K562 (cell line): ENCODE results near the gene ACTN4. TPM values are rescaled to one million over a fixed set of nuclear protein-coding genes. Genes with fewer than 3 reads are reported as not detected.

ENCODE experiments used
- ATAC-seq: fragments of 200-7000 bp; cut with Tn5 transposase; 3 replicates; pipeline ENCODE4 v1.9.1; 2020; ENCODE audit warnings: moderate library complexity
- BruUV-seq: library from RNA; stranded (reverse); fragments of 400-500 nt; replicated peaks from 2 replicates; lab custom pipeline; 2021; lab: Mats Ljungman, UMichigan
- CTCF ChIA-PET: fragments of 300-600 bp; formaldehyde crosslinking; extraction: SDS; loops from one replicate; lab custom pipeline; 2021; ENCODE audit warnings: low intra/inter-chr PET ratio; lab: Yijun Ruan, JAX
- POLR2A ChIA-PET: fragments of 300-600, 350-650 bp; sonication (Branson Sonifier 250); formaldehyde crosslinking; extraction: SDS; loops from one replicate; lab custom pipeline; 2021; ENCODE audit warnings: antibody characterized with exemption, inconsistent platforms; lab: Yijun Ruan, JAX
- DNase-seq, 4 experiments: peaks; one replicate each; pipeline versions ENCODE4 v3.0.0 to v3.0.0-alpha.2; 2011 to 2018; ENCODE audit warnings: low spot score in 3 of 4, mixed read lengths in 3 of 4; ENCODE audit errors: extremely low read depth in 1 of 4
- FAIRE-seq: peaks from 2 replicates; lab custom pipeline; 2011; peaks lifted over from hg19 to GRCh38; lab: Jason Lieb, UNC
- H2AFZ ChIP-seq: 2 replicates; pipeline ENCODE4 v1.6.0; 2011; ENCODE audit warnings: low read depth, low read length, control low read depth, inconsistent platforms
- H3K27ac ChIP-seq: fragments of 200-600 bp; 3 replicates; pipeline ENCODE4 v1.8.0; 2011; ENCODE audit warnings: low read depth, mild to moderate bottlenecking, control low read depth, inconsistent platforms, low read length, moderate library complexity, mixed read lengths; ENCODE audit errors: extremely low read depth
- H3K27me3 ChIP-seq, 2 experiments: fragments of 300-600 bp in 1 of 2; 2 replicates in 1 of 2; 3 replicates in 1 of 2; pipeline versions ENCODE4 v1.6.0 to v1.8.0; 2011; ENCODE audit warnings: inconsistent platforms in 2 of 2, low read length in 2 of 2, mild to moderate bottlenecking in 1 of 2, mixed read lengths in 1 of 2, moderate library complexity in 1 of 2; ENCODE audit not compliant: control insufficient read depth in 2 of 2, insufficient read depth in 2 of 2
- H3K36me3 ChIP-seq: fragments of 300-600 bp; 3 replicates; pipeline ENCODE4 v1.8.0; 2011; ENCODE audit warnings: mild to moderate bottlenecking, low read length, inconsistent platforms; ENCODE audit not compliant: control insufficient read depth, insufficient read depth
- H3K4me1 ChIP-seq, 2 experiments: fragments of 200-600 bp in 1 of 2; replicated peaks in 1 of 2; 2 replicates in 1 of 2; 3 replicates in 1 of 2; pipeline versions ENCODE4 v1.5.1 to v1.8.0; 2011; ENCODE audit warnings: inconsistent platforms in 2 of 2, low read length in 2 of 2, mild to moderate bottlenecking in 1 of 2, mixed read lengths in 1 of 2, moderate library complexity in 1 of 2; ENCODE audit not compliant: control insufficient read depth in 2 of 2, insufficient read depth in 2 of 2
- H3K4me2 ChIP-seq: 2 replicates; pipeline ENCODE4 v1.6.1; 2011; ENCODE audit warnings: low read length, control low read depth, inconsistent platforms, mixed read lengths; ENCODE audit not compliant: insufficient read depth
- H3K4me3 ChIP-seq: fragments of 200-600 bp; sonication (generic), shearing (Covaris generic); 2 replicates; pipeline ENCODE4 v1.5.1; 2016; ENCODE audit warnings: control low read depth, inconsistent platforms
- H3K79me2 ChIP-seq: fragments of 200-600 bp; 3 replicates; pipeline ENCODE4 v1.8.0; 2011; ENCODE audit warnings: low read length, inconsistent platforms; ENCODE audit not compliant: control insufficient read depth, insufficient read depth
- H3K9ac ChIP-seq, 2 experiments: 2 replicates each; pipeline versions ENCODE4 v1.6.0 to v1.6.1; 2011; ENCODE audit warnings: low read depth in 2 of 2, low read length in 2 of 2, control low read depth in 1 of 2, inconsistent platforms in 1 of 2, mild to moderate bottlenecking in 1 of 2, mixed read lengths in 1 of 2; ENCODE audit not compliant: insufficient read depth in 1 of 2
- H3K9me1 ChIP-seq: one replicate; pipeline ENCODE4 v1.6.0; 2011; ENCODE audit warnings: inconsistent platforms, mild to moderate bottlenecking, low read length, moderate library complexity; ENCODE audit not compliant: control insufficient read depth, insufficient read depth
- H3K9me3 ChIP-seq: replicated peaks from 2 replicates; pipeline ENCODE4 v1.5.1; 2011; ENCODE audit warnings: low read depth, low read length, inconsistent platforms; ENCODE audit not compliant: control insufficient read depth, insufficient read depth
- H4K20me1 ChIP-seq: replicated peaks from 2 replicates; pipeline ENCODE4 v1.6.1; 2011; ENCODE audit warnings: low read length, inconsistent platforms, mixed read lengths; ENCODE audit not compliant: control insufficient read depth, insufficient read depth
- FOXJ2 ChIP-seq: fragments of 200-800 bp; sonication (Bioruptor generic); IDR thresholded peaks from 2 replicates; pipeline ENCODE4 v1.6.1; 2016; ENCODE audit warnings: missing genetic modification characterization, missing compliant biosample characterization
- GTF2E2 ChIP-seq: fragments of 200-800 bp; sonication (Bioruptor generic); IDR thresholded peaks from 2 replicates; pipeline ENCODE4 v1.6.1; 2016; ENCODE audit warnings: missing genetic modification characterization, missing compliant biosample characterization
- TRIM25 ChIP-seq: fragments of 450-650 bp; IDR thresholded peaks from 2 replicates; pipeline ENCODE4 v1.7.0; 2016; ENCODE audit warnings: borderline replicate concordance
- WGBS: fragments of 100-300 bp; shearing (Covaris generic); methylation state at CpG from one replicate; pipeline ENCODE4 v1.1.6; 2016; ENCODE audit warnings: low coverage, mixed read lengths; ENCODE audit not compliant: insufficient coverage; ENCODE audit errors: missing lambda C conversion rate; 5-methylcytosine and 5-hydroxymethylcytosine counted together
- in situ Hi-C: fragments of 300-500 bp; cut with MboI; formaldehyde crosslinking; loops from 4 replicates; pipeline ENCODE4 v1.15.0; 2018; ENCODE audit warnings: inconsistent platforms, mixed read lengths
- intact Hi-C: fragments of 100-400 bp; cut with micrococcal nuclease; formaldehyde crosslinking; loops from 2 replicates; pipeline ENCODE4 v1.14.2; 2022
- polyA plus RNA-seq, 8 experiments: library from polyadenylated mRNA; depleted of rRNA in 4 of 8; stranded (reverse) in 5 of 8; unstranded in 3 of 8; fragments of >200 nt; fragmentation: Nextera tagmentation in 2 of 8; fragmentation: Illumina TruSeq in 1 of 8; extraction: Ambion mirVana in 2 of 8; extraction: Trizol in 1 of 8; gene quantifications; 2 replicates each; pipeline versions ENCODE4 v1.2.1 to v1.2.3, GENCODE V29; 2011 to 2014; ENCODE audit warnings: inconsistent platforms in 1 of 8, missing spikeins in 1 of 8
- total RNA-seq, 7 experiments: library from RNA; depleted of rRNA in 6 of 7; stranded (reverse); fragments of >200 nt in 6 of 7; fragmentation: Illumina TruSeq in 2 of 7; extraction: Trizol in 2 of 7; gene quantifications; 2 replicates each; pipeline versions ENCODE4 v1.2.1 to v1.2.3, GENCODE V29; 2011 to 2021; ENCODE audit warnings: low replicate concordance in 1 of 7
- TF ChIP-seq, protein P1 (sequence below): fragments of 250-450 bp; sonication (Bioruptor Pico); IDR thresholded peaks from 2 replicates; pipeline ENCODE4 v1.4.0; 2020; ENCODE audit warnings: mild to moderate bottlenecking, moderate library complexity, borderline replicate concordance
- TF ChIP-seq, protein P2 (sequence below): sonication (generic); formaldehyde crosslinking; IDR thresholded peaks from 2 replicates; pipeline ENCODE4 v1.8.0; 2022; ENCODE audit warnings: mild to moderate bottlenecking, low read depth, missing genetic modification reagents
- TF ChIP-seq, protein P3 (sequence below): fragments of 150-350 bp; conservative IDR thresholded peaks from 2 replicates; pipeline ENCODE4 v1.6.1; 2014; ENCODE audit warnings: low read length

Gene ACTN4
- total and polyA plus RNA-seq, 9 of the 15 experiments (the other 6 are each of a cell fraction or from before 2014, with no cell fraction given): 3.1 to 385 (median 125) TPM

- TF ChIP-seq, protein P1, sequence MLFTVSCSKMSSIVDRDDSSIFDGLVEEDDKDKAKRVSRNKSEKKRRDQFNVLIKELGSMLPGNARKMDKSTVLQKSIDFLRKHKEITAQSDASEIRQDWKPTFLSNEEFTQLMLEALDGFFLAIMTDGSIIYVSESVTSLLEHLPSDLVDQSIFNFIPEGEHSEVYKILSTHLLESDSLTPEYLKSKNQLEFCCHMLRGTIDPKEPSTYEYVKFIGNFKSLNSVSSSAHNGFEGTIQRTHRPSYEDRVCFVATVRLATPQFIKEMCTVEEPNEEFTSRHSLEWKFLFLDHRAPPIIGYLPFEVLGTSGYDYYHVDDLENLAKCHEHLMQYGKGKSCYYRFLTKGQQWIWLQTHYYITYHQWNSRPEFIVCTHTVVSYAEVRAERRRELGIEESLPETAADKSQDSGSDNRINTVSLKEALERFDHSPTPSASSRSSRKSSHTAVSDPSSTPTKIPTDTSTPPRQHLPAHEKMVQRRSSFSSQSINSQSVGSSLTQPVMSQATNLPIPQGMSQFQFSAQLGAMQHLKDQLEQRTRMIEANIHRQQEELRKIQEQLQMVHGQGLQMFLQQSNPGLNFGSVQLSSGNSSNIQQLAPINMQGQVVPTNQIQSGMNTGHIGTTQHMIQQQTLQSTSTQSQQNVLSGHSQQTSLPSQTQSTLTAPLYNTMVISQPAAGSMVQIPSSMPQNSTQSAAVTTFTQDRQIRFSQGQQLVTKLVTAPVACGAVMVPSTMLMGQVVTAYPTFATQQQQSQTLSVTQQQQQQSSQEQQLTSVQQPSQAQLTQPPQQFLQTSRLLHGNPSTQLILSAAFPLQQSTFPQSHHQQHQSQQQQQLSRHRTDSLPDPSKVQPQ (CRISPR knock-in tag): no peak
Observed at GRCh38 chr19:38684078-38684861, 36.8 kb downstream of the ACTN4 start (continued).

DNA sequence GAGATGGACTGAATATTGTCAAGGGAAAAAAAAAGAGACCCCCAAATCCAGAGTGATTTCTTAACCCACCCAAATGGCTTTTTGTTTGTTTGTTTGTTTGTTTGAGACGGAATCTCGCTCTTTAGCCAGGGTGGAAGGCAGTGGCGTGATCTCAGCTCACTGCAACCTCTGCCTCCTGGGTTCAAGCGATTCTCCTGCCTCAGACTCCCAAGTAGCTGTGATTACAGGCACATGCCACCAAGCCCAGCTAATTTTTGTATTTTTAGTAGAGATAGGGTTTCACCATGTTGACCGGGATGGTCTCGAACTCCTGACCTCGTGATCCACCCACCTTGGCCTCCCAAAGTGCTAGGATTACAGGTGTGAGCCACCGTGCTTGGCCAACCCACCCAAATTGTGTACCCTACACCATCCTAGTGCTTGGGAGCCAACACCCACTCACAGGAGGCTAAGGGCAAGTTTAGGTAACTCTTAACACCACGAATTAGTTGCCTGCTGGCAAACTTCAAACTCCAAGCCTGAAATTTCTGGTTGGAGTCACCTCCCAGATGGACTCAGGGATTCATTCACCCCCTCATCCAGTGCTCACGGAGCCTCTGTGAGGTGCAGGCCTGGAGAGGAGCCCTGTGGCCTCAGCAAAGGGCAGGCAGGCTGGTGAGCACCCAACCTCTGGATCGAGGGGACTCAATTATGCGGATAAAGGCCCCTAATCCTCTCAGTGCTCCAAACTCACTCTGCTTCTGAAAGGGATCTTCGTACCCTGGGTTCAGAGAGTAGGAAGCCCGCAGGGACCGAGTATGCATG is 37.6 kb downstream of the ACTN4 start:
- H2AFZ ChIP-seq: no peak overlapping the region
- peak overlapping the region; percentile 98 for H3K27ac ChIP-seq
- FAIRE-seq (no peak), DNase-seq (no peak), ATAC-seq (no peak)
- H3K9me1 ChIP-seq: no peaks in the 10 kb centered on the region
- no peak overlapping the region for H3K4me3 ChIP-seq
- H3K4me2 ChIP-seq: peak overlapping the region; percentile 55
- H3K9ac ChIP-seq: peak overlapping the region; percentile 76 to 88; a peak in 3 of 4 replicates
- WGBS: 81% methylated on average over 15 of the region's 15 CpGs
- no peaks in the 10 kb centered on the region for H3K27me3 ChIP-seq
- H3K79me2 ChIP-seq: peaks cover 100% of the 10 kb centered on the region
- in situ Hi-C loops (no loop called here), intact Hi-C loops (loop anchor here (5.0 kb wide), 1 partner anchor 33 kb away; no protein-coding TSS in a partner anchor)
- no TSS peak for BruUV-seq
- H4K20me1 ChIP-seq: peaks cover 14% of the 10 kb centered on the region; the same call in 1 of the 2 replicates
- H3K36me3 ChIP-seq: peaks cover 58% of the 10 kb centered on the region
- POLR2A ChIA-PET: interaction anchor here (0.6 to 0.8 kb wide), 3 partner anchors 10 to 115 kb away, joined by 3 read pairs; no protein-coding TSS in a partner anchor
- H3K4me1 ChIP-seq: peaks cover 81 to 86% of the 10 kb centered on the region in 2 experiments
- peaks cover 7% of the 10 kb centered on the region for H3K9me3 ChIP-seq
- TF ChIP-seq TRIM25: 0 out of 2 replicates have a peak, but pooled peaks have one; percentile 12
- 0 out of 2 replicates have a peak, but pooled peaks have one; percentile 5 for TF ChIP-seq FOXJ2 (tag)
- TF ChIP-seq, protein P2, sequence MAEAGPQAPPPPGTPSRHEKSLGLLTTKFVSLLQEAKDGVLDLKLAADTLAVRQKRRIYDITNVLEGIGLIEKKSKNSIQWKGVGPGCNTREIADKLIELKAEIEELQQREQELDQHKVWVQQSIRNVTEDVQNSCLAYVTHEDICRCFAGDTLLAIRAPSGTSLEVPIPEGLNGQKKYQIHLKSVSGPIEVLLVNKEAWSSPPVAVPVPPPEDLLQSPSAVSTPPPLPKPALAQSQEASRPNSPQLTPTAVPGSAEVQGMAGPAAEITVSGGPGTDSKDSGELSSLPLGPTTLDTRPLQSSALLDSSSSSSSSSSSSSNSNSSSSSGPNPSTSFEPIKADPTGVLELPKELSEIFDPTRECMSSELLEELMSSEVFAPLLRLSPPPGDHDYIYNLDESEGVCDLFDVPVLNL (CRISPR knock-in tag): peak; percentile 42; the same call in 1 of the 2 replicates
- TF ChIP-seq GTF2E2 (tag): 0 out of 2 replicates have a peak, but pooled peaks have one; percentile 7
- TF ChIP-seq, protein P3, sequence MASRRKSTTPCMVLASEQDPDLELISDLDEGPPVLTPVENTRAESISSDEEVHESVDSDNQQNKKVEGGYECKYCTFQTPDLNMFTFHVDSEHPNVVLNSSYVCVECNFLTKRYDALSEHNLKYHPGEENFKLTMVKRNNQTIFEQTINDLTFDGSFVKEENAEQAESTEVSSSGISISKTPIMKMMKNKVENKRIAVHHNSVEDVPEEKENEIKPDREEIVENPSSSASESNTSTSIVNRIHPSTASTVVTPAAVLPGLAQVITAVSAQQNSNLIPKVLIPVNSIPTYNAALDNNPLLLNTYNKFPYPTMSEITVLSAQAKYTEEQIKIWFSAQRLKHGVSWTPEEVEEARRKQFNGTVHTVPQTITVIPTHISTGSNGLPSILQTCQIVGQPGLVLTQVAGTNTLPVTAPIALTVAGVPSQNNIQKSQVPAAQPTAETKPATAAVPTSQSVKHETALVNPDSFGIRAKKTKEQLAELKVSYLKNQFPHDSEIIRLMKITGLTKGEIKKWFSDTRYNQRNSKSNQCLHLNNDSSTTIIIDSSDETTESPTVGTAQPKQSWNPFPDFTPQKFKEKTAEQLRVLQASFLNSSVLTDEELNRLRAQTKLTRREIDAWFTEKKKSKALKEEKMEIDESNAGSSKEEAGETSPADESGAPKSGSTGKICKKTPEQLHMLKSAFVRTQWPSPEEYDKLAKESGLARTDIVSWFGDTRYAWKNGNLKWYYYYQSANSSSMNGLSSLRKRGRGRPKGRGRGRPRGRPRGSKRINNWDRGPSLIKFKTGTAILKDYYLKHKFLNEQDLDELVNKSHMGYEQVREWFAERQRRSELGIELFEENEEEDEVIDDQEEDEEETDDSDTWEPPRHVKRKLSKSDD: no peak
- TF ChIP-seq, all 486 proteins: peak for 4
- CTCF ChIA-PET: no interaction called here
